Inferior parietal cortex (tissue), 1 donor: ENCODE data around the gene TMCC2.
A peak's percentile ranks its signal among the peaks of the same experiment; 100 is the strongest.
"Not testable (repeated sequence)": the region's sequence is repeated elsewhere in the genome, so short reads cannot be mapped to it uniquely, and the experiment has no call there.

Source experiments
- DNase-seq: peaks from one replicate; pipeline ENCODE4 v3.0.0-alpha.2; 2016; ENCODE audit errors: extremely low spot score

The TMCC2 gene, protein sequence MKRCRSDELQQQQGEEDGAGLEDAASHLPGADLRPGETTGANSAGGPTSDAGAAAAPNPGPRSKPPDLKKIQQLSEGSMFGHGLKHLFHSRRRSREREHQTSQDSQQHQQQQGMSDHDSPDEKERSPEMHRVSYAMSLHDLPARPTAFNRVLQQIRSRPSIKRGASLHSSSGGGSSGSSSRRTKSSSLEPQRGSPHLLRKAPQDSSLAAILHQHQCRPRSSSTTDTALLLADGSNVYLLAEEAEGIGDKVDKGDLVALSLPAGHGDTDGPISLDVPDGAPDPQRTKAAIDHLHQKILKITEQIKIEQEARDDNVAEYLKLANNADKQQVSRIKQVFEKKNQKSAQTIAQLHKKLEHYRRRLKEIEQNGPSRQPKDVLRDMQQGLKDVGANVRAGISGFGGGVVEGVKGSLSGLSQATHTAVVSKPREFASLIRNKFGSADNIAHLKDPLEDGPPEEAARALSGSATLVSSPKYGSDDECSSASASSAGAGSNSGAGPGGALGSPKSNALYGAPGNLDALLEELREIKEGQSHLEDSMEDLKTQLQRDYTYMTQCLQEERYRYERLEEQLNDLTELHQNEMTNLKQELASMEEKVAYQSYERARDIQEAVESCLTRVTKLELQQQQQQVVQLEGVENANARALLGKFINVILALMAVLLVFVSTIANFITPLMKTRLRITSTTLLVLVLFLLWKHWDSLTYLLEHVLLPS

DNA sequence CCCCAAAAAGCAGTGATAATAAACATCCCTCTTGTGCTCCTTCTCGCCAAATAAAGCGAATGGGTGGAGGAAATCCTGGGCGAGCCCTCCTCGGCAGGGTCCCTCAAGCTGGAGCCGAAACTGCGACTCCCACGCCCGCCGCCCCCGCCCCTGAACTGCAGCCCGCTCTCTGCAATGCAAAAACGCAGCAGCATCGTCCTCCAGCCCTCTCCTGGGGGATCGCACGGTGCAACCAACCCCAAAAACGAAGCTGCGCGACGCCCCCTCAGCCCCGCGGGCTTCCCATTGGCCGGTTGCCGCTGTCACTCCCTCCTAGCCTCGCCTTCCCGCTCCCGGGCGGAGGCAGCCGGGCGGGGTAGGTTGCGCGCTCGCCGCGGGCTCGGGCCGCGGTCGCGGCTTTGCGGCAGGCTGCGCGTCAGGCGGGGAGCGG lies at the start of gene TMCC2:
TSS of gene TMCC2 (plus strand) at position 363 of the 430 bp plus-strand sequence. CDS start 619 bp downstream, outside the sequence.
- peak; percentile 94 for DNase-seq

DNA sequence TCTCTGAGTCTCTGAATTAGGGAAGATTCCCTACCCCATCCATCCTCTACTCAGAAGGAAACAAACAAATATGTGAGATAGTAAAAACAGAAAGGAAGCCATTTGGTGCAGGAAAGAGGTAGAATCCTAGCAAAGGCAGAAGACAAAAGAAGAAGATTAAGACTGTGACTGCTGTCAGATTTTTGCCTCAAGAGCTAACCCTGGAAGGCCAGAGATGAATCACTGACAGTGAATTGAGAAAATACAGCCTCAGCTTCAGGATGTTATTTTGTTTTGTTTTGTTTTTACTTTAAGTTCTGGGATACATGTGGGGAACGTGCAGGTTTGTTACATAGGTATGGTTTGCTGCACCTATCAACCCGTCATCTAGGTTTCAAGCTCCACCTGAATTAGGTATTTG lies 47.9 kb upstream of the TMCC2 start:
- no peak for DNase-seq

DNA sequence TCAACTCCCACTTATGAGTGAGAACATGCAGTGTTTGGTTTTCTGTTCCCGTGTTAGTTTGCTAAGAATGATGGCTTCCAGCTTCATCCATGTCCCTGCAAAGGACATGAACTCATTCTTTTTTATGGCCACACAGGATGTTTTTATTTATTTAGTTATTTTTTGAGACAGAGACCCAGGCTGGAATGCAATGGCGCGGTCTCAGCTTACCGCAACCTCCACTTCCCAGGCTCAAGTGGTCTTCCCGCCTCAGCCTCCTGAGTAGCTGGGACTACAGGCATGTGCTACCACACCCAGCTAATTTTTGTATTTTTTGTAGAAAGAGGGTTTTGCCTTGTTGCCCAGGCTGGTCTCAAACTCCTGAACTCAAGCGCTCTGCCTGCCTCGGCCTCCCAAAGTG lies 47.4 kb upstream of the TMCC2 start:
- DNase-seq: not testable (repeated sequence)

DNA sequence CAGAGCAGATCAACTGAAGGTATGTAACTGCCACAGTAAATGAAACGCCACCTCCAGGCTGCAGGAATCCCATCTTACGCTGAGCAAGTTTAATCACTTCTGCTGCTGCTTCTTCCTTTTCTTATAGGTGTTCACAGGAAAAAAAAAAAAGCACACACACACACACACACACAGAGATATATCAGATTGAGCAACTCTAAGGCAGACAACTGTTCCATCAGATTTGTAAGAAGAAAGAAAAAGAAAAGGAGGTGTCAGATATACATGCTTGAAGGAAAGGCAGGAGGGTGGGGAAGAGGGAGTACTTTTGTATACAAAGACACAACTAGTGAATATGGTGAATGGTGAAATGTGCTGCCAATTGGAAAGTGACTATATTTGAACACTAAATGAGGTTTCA lies 44.8 kb upstream of the TMCC2 start:
- DNase-seq: no peak

DNA sequence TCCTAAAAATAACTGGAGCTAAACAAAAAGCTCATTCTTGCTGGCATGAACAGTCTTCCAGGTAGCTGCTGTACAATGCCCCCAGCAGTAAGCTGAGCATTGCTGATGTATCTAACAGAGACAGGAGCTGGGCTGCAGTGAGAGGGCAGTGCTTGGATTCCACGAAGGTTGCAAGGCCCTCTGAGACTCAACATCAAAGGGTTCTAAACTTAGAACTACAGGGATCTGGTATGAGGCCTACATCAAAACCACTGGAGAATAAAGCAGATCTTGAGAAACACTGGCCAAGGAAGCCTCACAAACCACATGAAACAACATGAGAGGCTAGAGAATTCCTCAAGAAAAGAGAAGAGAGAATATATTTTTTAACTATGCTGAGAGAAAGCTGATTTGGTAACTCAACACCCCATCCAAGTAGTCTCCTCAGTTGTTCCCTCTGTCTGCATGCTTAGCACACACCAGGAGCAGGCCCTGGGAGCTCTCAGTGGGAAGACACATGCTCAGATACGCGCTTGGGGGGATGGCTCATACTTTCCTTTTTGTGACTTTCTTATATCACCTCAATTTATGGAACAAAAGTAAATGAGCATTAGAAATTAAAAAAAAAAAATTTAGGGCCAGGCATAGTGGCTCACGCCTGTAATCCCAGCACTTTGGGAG lies 43.9 kb upstream of the TMCC2 start:
- DNase-seq: no peak

DNA sequence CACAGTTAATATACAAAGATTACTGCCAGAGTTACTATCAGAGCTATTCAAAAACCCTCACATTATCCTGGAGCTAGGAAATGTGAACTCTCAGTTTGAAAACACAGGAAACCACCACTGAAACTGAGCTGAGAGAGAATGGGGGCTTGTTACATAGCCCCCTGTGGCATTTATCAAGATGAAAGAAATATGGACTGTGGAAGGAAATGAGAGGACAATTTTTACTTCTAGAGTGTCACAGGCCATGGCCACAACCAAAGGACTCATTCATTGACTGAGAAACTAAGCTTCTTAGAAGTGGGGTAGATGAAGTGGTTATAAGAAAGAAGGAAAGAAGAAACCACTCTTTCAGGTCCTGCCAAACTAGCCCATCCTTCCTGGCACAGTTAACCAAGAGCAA lies 41.6 kb upstream of the TMCC2 start:
- DNase-seq: no peak

DNA sequence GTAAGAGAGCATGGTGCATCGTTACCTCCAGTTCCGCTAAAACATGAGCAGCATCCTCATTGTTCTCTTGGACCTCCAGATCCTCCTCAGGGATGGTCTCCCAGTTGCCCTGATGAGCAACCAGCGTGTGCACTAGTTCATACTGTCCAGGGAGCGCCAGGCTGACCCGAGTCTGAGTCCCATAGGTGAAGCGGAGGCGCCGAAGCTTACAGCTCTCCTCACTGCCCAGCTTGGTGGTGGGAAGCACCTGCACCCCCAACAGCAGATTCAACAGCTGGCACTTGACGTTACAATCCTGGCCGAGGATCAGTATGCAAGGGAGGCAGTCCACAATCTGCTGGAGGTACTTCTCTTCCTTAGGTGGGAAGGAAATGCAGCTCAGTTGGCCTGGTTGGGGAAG lies 40.3 kb upstream of the TMCC2 start:
- no peak for DNase-seq

DNA sequence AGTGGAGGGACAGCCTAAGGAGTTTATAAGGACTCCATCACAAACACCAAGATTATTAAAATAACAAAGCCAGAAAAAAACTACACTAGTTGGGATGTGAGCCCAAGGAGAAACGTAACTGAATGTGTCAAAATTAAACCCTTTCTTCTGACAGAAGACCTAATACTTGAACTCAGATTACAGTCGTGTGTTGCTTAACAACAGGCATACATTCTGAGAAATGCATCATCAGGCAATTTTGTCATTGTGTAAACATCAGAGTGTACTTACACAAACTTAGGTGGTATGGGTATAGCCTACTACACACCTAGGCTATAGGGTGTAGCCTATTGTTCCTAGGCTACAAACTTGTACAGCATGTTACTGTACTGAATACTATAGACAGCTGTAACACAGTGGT lies 39.6 kb upstream of the TMCC2 start:
- DNase-seq: no peak

DNA sequence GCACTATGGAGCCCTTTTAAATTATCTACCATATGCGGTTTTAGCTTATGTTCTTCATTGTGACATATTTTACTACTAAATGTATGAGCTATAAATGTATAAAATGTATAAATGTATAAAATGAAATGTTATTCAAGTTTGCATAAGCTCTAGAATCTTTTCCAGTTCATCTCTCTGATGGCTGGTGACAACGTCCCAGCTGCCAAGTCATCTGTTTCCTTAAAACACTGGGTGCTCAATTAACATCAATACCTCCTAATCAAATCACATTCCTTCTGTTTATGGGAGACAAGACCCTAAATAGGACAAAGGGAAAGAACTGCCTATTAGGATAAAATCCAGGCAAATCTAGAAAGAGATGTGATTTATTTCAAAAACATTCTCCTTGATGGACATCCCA lies 39.1 kb upstream of the TMCC2 start:
- no peak for DNase-seq

DNA sequence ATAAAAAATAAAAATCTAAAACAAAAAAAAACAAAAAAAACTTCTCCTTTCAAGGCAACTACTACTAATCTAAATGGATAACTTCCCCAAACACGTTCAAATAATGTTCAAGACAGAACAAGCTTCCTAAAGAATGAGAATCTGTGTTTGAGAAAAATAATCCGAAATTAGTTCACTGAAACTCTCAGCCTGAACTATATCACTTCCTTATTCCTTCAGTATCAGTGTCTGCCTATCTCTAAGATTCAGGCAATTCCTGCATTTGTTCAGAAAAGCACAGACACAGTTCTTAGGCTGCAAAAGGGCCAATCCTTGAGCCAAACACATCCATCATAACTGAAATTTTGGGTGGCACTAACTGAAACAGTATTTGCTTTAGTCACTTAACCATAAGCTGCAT lies 38.6 kb upstream of the TMCC2 start:
- DNase-seq: no peak

DNA sequence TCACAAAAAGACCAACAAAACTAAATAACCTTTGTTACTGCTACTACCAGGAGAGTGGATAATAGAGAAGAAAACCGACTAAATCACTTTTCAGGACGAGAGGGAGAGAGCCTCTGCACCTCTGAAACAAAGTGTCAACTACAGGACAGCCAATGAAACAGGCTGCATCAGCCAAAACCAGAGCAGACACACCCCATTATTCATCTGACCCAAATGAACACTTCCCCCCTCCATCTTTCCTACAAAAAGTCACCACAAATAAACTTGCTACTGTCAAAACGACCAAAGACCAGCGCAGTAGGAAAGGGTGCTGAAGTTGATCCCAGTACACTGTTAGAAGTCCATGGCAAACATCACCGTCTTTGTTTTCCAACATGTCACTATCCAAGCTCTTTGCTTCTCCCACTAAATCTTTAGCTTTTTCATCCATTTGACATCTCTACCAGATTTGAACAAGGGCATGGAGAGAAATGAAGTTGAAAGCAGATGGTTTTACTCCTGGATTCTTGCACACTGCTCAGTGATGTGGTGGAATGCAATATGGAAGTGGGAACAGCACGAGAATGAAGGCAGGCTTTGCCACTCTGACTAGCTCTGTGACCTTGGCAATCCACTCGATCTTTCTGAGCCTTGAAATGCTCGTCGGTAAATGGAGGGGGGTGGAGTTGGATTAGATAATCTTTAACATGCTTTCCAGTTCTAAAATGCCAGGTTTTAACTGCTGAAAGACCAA lies 36.7 kb upstream of the TMCC2 start:
- no peak for DNase-seq

DNA sequence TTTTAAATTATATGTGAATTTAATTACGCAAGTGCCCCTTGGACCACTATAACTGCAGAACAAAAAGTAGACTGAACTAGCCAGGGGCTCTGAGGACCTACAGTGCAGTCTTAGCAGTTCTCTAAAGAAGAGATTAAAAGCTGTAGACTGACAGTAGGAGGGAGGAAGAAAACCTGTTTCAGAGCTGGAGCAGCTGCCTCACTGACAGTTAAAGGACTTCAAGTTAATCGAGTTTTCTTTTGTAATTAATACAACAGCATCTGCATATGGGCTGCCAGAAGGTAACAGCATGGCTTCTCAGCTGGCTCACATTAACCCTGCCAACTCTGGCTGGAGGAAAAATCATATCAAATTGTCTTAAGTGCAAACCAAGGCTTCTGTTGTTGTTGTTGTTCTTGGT lies 36.1 kb upstream of the TMCC2 start:
- no peak for DNase-seq

DNA sequence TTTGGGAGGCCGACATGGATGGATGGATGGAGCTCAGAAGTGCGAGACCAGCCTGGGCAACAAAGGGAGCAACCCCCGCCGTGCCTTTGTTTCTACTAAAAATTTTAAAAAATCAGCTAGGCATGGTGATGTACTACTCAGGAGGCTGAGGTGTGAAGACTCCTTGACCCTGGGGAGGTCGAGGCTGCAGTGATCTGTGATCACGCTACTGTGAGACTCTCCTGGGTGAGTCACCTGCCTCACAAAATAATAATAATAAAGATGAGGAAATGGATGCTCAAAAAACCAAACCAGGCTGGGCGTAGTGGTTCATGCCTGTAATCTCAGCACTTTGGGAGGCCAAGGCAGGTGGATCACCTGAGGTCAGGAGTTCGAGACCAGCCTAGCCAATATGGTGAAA lies 35.5 kb upstream of the TMCC2 start:
- DNase-seq: no peak

DNA sequence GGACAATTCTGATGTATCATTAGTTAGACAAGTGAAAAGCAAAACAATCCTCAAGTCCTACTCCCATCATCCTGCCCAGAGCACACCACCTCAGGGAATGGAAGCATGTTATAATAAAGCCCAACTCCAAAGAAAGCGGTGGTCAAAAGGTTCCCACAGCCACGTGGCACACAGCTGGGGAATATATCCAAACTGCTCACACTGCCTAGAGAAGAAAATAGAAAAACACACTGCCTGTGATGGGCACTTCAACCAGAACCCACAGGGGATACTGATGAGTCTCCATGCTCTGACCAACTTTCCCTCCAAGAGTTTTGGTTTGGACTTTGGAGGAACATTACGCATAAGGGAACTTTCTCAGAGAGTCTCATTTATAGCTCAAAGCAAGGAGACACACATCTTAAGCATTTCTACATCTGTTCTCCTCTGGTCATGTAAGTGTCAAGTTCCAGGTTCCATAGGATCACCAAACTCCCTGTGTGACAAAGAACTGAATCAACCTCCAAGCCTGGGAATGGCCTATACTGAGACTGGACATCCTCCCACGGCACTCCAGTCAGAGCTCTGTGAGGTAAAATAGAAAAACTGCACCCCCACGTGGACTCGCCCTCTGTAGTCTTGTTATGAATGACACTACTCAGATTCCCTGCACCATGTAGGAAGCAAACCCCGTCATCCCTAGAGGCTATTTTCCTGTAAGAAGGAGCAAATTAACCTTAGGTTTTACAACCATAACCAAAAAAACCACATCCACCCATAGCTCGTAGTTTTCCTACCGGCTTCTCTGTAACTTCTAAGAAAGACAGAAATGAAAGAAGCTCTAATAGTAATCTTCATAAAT lies 28.4 kb upstream of the TMCC2 start:
- DNase-seq: no peak

DNA sequence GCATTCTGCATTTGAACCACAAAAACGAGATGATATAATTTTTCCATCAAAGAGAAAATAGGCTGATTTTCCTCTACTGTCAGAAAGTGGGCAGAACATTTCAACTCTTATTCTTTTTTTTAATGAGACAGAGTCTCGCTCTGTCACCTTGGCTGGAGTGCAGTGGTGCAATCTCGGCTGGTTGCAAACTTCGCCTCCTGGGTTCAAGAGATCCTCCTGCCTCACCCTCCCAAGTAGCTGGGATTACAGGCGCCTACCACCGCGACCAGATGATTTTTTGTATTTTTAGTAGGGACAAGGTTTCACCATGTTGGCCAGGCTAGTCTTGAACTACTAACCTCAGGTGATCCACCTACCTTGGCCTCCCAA lies 27.8 kb upstream of the TMCC2 start:
- DNase-seq: no peak

DNA sequence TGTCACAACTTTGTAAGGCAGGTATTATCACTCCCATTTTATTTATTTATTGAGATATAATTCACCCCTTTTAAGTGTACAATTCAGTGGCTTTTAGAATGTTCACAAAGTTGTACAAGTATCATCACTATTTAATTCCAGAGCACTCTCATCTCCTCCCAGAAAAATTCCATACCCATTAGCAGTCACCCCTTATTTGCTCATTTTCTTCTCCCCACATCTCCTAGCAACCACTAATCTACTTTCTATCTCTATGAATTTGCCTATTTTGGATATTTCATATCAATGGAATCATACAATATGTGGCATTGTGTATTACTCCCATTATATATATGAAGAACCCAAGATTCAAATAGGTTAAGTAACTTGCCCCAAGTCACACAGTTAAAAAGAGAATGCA lies 23.2 kb upstream of the TMCC2 start:
- no peak for DNase-seq

DNA sequence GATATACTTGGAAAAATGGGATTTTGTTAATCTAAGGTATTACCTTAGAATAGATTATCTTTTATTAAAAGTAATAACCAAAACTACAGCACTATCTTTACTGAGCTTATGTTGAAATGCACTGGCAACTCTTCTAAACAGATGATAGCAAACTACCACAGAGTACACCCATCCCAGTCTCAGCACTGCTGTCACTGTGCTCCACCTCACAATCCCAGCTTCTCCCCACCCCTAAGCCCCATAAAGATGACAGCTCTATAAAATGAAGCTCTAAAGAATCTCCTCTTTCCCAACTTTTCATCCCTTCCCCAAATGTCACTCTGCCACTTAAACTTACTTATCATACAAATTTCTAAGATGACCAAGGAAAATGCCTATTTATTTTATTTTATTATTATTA lies 22.7 kb upstream of the TMCC2 start:
- DNase-seq: no peak

DNA sequence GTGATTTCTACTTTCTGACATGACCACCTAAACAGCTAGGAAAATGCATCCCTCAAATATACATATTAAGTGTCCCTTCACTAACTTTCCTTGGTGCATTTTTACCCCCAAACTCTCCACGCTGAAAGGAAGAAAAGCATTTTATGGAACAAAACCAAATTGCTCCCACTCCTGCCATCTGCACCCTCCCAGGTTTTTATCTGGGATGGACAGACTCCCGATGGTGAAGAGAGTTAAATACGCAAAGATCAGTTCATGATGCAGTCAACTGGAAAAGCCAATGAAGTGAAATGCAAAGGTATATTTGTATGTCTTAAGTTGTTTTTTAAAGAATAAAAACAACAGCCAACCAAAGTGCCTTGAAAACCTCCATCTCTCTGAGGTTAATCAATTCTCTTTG lies 18.9 kb upstream of the TMCC2 start:
- DNase-seq: no peak

DNA sequence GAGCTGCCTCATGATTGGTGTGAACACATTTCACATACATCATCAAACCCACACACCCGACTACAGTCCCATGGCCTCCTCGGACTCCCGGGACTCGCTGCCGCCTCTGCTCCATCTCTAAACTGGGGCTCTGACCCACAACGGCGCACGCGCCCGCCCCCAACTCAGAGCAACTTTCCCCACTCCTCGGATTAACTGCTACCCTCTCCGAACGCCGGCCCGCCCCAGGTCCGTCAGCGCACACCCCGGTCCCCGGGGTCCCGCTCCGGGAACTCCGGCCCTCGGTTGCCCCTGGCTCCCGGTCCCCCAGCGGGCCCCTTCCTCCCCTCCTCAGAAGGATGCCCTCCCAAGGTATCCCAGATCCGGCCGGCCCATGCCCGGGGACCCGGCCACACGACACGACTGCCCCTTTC lies 17.0 kb upstream of the TMCC2 start:
- DNase-seq: no peak

DNA sequence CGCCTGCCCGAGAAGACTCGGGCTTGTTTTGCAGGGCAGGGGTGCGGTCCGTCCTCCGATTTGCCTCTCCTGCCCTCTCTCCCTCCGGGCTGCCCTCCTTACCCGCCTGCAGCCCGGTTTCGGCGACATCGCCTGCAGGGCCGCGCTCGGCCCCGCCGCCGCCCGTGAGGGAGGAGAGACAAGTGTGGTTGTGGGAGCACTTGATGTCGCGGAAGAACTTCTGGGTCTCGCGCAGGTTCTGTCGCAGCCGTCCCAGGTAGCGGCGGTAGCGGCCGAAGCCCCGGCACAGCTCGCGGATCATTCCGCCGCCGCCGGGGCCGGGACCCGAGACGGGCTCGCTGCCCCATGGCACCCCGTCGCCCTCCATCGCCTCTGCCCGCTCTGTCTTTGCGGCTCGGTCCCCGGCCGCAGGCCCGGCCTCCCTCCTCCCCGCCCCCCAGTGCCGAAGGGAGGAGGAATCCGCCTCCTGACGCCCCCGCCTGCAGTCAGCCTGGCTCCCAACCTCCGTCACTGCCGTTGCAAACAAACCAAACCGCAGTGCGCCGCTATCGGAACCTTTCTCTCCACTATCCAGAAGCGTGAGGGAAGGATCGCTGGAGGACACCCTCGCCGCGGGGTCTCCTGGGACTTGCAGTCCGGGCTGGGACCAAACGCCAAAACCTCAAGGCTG lies 16.4 kb upstream of the TMCC2 start, which contains the start of gene DSTYK:
TSS of gene DSTYK (minus strand) at position 534 of the 670 bp plus-strand sequence. CDS start at position 367, 167 bp downstream.
- DNase-seq: peak; percentile 96
